Left hindlimb (tissue), 1 donor: ENCODE measurements around the gene RBM19.

ENCODE experiments used
- DNase-seq: peaks from one replicate; pipeline ENCODE4 v3.0.0-alpha.2; 2018

The RBM19 gene

GRCh38 chr12:113850309-113851056 is 115.6 kb downstream of the RBM19 start:
- DNase-seq = no peak

GRCh38 chr12:113847856-113848255 is 118.3 kb downstream of the RBM19 start:
- no peak for DNase-seq

GRCh38 chr12:113846883-113847755 is 119.0 kb downstream of the RBM19 start:
- DNase-seq = no peak

GRCh38 chr12:113845900-113846674 is 120.0 kb downstream of the RBM19 start:
- no peak for DNase-seq

- DNase-seq = no peak
Measured at GRCh38 chr12:113844495-113845210, 121.5 kb downstream of the RBM19 start.

- DNase-seq = no peak
Measured at GRCh38 chr12:113842699-113843098, 123.4 kb downstream of the RBM19 start.

- no peak for DNase-seq
Measured at GRCh38 chr12:113841786-113842185, 124.3 kb downstream of the RBM19 start.

- no peak for DNase-seq
Measured at GRCh38 chr12:113840401-113841042, 125.6 kb downstream of the RBM19 start.

- no peak for DNase-seq
Measured at GRCh38 chr12:113838896-113839295, 127.2 kb downstream of the RBM19 start.

GRCh38 chr12:113837528-113838296 is 128.4 kb downstream of the RBM19 start:
- no peak for DNase-seq

- no peak for DNase-seq
Measured at GRCh38 chr12:113837084-113837483, 129.0 kb downstream of the RBM19 start.

- DNase-seq = no peak
Measured at GRCh38 chr12:113835896-113836295, 130.2 kb downstream of the RBM19 start.

- DNase-seq = no peak
Measured at GRCh38 chr12:113835433-113835832, 130.7 kb downstream of the RBM19 start.

- DNase-seq = no peak
Measured at GRCh38 chr12:113833422-113833821, 132.7 kb downstream of the RBM19 start.

- no peak for DNase-seq
Measured at GRCh38 chr12:113831476-113831875, 134.6 kb downstream of the RBM19 start.

GRCh38 chr12:113831016-113831415 is 135.1 kb downstream of the RBM19 start:
- no peak for DNase-seq

GRCh38 chr12:113829212-113829611 is 136.9 kb downstream of the RBM19 start:
- DNase-seq = no peak

GRCh38 chr12:113827539-113828114 is 138.5 kb downstream of the RBM19 start:
- DNase-seq = no peak

GRCh38 chr12:113826805-113827538 is 139.2 kb downstream of the RBM19 start:
- no peak for DNase-seq

- no peak for DNase-seq
Measured at GRCh38 chr12:113825705-113826104, 140.4 kb downstream of the RBM19 start.
